HepG2 (cell line): Measurements from ENCODE around the gene STPG4. TPM values are rescaled to one million over a fixed set of nuclear protein-coding genes. Genes with fewer than 3 reads are reported as not detected.

Experiments used
- ADNP ChIP-seq: sonication (generic); formaldehyde crosslinking; IDR thresholded peaks from 2 replicates; pipeline ENCODE4 v1.4.0; 2020; ENCODE audit warnings: missing genetic modification reagents
- ATF7 ChIP-seq, 2 experiments: fragments of 450-650 bp in 1 of 2; sonication (generic) in 1 of 2; formaldehyde crosslinking in 1 of 2; IDR thresholded peaks; 2 replicates each; pipeline versions ENCODE4 v1.4.0 to v1.6.1; 2016 to 2020; ENCODE audit warnings: antibody characterized with exemption in 1 of 2, mild to moderate bottlenecking in 1 of 2, missing genetic modification reagents in 1 of 2
- GATAD1 ChIP-seq: IDR thresholded peaks from 2 replicates; pipeline ENCODE4 v1.6.1; 2016; ENCODE audit warnings: missing genetic modification reagents, missing compliant biosample characterization
- GLI4 ChIP-seq: sonication (generic); formaldehyde crosslinking; IDR thresholded peaks from 2 replicates; pipeline ENCODE4 v1.5.1; 2020; ENCODE audit warnings: missing genetic modification reagents, mild to moderate bottlenecking, moderate library complexity, borderline replicate concordance
- HDAC1 ChIP-seq: sonication (generic); formaldehyde crosslinking; IDR thresholded peaks from 2 replicates; pipeline ENCODE4 v1.5.1; 2020; ENCODE audit warnings: mild to moderate bottlenecking, missing genetic modification reagents
- KDM1A ChIP-seq: IDR thresholded peaks from 2 replicates; pipeline ENCODE4 v1.6.1; 2016; ENCODE audit warnings: missing compliant biosample characterization
- MYC ChIP-seq: sonication (generic); formaldehyde crosslinking; IDR thresholded peaks from 2 replicates; pipeline ENCODE4 v1.9.0; 2021; ENCODE audit warnings: missing genetic modification reagents, borderline replicate concordance
- SETDB1 ChIP-seq: sonication (generic); formaldehyde crosslinking; IDR thresholded peaks from 2 replicates; pipeline ENCODE4 v1.5.1; 2020; ENCODE audit warnings: missing genetic modification reagents, mild to moderate bottlenecking, borderline replicate concordance
- TRIM24 ChIP-seq: sonication (generic); formaldehyde crosslinking; IDR thresholded peaks from 2 replicates; pipeline ENCODE4 v1.8.0; 2022; ENCODE audit warnings: mild to moderate bottlenecking, missing genetic modification reagents
- ZKSCAN8 ChIP-seq: IDR thresholded peaks from 2 replicates; pipeline ENCODE4 v1.6.1; 2016; ENCODE audit warnings: borderline replicate concordance, missing genetic modification reagents, missing compliant biosample characterization
- ZNF143 ChIP-seq: sonication (generic); formaldehyde crosslinking; IDR thresholded peaks from 2 replicates; pipeline ENCODE4 v1.4.0; 2020; ENCODE audit warnings: missing genetic modification reagents
- ZNF20 ChIP-seq: sonication (generic); formaldehyde crosslinking; IDR thresholded peaks from 2 replicates; pipeline ENCODE4 v1.4.0; 2020; ENCODE audit warnings: mild to moderate bottlenecking, moderate library complexity, missing genetic modification reagents
- ZNF496 ChIP-seq: sonication (generic); formaldehyde crosslinking; IDR thresholded peaks from 2 replicates; pipeline ENCODE4 v1.8.1; 2023; ENCODE audit warnings: mild to moderate bottlenecking, moderate library complexity, missing genetic modification reagents; ENCODE audit not compliant: insufficient replicate concordance
- ZNF549 ChIP-seq: sonication (generic); formaldehyde crosslinking; IDR thresholded peaks from 2 replicates; pipeline ENCODE4 v1.5.0; 2020; ENCODE audit warnings: missing genetic modification reagents
- ZNF775 ChIP-seq: sonication (generic); formaldehyde crosslinking; IDR thresholded peaks from 2 replicates; pipeline ENCODE4 v1.4.0; 2020; ENCODE audit warnings: missing genetic modification reagents, mild to moderate bottlenecking, moderate library complexity, borderline replicate concordance
- ZSCAN30 ChIP-seq: sonication (generic); formaldehyde crosslinking; IDR thresholded peaks from 2 replicates; pipeline ENCODE4 v1.5.0; 2020; ENCODE audit warnings: mild to moderate bottlenecking, missing genetic modification reagents
- polyA plus RNA-seq, 8 experiments: library from polyadenylated mRNA; depleted of rRNA in 3 of 8; stranded (reverse) in 7 of 8; unstranded in 1 of 8; fragments of >200 nt; fragmentation: Illumina TruSeq in 4 of 8; extraction: Trizol in 4 of 8; gene quantifications; 2 replicates each; pipeline versions ENCODE4 v1.2.1 to v1.2.3, GENCODE V29; 2011 to 2016; ENCODE audit warnings: low read depth in 4 of 8, missing spikeins in 1 of 8, mixed read lengths in 1 of 8; ENCODE audit not compliant: insufficient read depth in 1 of 8
- total RNA-seq, 5 experiments: library from RNA; depleted of rRNA; stranded (reverse); fragments of >200 nt; fragmentation: Illumina TruSeq; extraction: Trizol; gene quantifications; 2 replicates each; pipeline ENCODE4 v1.2.3, GENCODE V29; 2016; ENCODE audit warnings: low read depth in 1 of 5
- TF ChIP-seq, protein P1 (sequence below): sonication (generic); formaldehyde crosslinking; IDR thresholded peaks from 2 replicates; pipeline ENCODE4 v1.4.0; 2020; ENCODE audit warnings: mild to moderate bottlenecking, low read depth, missing genetic modification reagents
- TF ChIP-seq, protein P2 (sequence below): sonication (generic); formaldehyde crosslinking; IDR thresholded peaks from 2 replicates; pipeline ENCODE4 v1.4.0; 2020; ENCODE audit warnings: missing genetic modification reagents, low read depth, mild to moderate bottlenecking, borderline replicate concordance
- TF ChIP-seq, protein P3 (sequence below): sonication (generic); formaldehyde crosslinking; conservative IDR thresholded peaks from 2 replicates; pipeline ENCODE4 v1.4.0; 2020; ENCODE audit warnings: missing genetic modification reagents
- TF ChIP-seq, protein P4 (sequence below): sonication (generic); formaldehyde crosslinking; IDR thresholded peaks from 2 replicates; pipeline ENCODE4 v1.4.0; 2020; ENCODE audit warnings: missing genetic modification reagents, borderline replicate concordance
- TF ChIP-seq, protein P5 (sequence below): sonication (generic); formaldehyde crosslinking; IDR thresholded peaks from 2 replicates; pipeline ENCODE4 v1.9.0; 2021; ENCODE audit warnings: missing genetic modification reagents, borderline replicate concordance

STPG4 gene
- total and polyA plus RNA-seq, 2 of the 13 experiments (the other 11 are each of a cell fraction or from before 2014, with no cell fraction given): 0.11 to 0.15 TPM

DNA sequence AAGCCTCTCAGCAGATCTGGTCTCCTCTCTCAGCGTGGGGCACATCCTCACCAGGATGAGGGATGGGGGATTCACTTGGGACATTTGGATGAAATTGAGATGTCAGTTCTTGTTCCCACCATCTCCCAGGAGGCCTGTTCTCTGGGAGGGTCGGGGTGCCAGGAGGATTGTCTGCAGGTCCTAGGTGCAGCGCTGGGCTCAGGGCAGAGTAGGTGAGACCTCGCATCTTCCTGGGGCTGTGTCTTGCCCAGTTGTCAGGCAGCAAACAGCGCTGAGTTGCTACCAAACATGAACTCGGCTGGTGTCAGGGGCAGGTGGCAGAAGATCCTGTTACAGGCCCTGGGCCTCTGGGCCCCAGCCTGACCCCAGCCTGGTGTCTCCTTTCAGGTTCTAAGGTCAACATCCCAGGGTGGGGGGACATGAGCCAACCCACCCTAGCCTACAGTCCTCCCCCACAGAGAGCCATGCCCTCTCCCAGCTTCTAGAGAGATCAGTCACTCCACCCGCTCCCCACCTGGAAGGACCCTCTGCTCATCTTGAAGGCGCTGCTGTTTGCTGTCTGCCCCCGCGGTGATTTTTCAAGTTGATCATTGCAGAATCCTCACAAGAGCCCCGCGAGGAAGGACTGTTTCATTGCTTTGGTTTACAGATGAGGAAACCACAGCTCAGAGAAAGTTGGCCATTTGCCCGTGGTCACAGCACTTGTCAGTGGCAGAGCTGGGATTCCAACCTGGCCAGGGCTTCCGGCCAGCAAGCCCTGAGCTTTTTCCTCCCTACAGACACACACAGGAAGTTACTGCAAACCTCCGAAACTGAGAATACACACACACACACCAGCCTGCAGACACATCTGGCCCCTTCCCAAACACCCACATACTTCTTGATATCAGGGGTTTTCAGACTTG is 83.9 kb downstream of the STPG4 start (continued):
- TF ChIP-seq, protein P1, sequence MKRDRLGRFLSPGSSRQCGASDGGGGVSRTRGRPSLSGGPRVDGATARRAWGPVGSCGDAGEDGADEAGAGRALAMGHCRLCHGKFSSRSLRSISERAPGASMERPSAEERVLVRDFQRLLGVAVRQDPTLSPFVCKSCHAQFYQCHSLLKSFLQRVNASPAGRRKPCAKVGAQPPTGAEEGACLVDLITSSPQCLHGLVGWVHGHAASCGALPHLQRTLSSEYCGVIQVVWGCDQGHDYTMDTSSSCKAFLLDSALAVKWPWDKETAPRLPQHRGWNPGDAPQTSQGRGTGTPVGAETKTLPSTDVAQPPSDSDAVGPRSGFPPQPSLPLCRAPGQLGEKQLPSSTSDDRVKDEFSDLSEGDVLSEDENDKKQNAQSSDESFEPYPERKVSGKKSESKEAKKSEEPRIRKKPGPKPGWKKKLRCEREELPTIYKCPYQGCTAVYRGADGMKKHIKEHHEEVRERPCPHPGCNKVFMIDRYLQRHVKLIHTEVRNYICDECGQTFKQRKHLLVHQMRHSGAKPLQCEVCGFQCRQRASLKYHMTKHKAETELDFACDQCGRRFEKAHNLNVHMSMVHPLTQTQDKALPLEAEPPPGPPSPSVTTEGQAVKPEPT (CRISPR knock-in tag): no peak; the same call in 1 of the 2 replicates
- peak; percentile 65; the same call in 1 of the 2 replicates for TF ChIP-seq MYC
- TF ChIP-seq, protein P2, sequence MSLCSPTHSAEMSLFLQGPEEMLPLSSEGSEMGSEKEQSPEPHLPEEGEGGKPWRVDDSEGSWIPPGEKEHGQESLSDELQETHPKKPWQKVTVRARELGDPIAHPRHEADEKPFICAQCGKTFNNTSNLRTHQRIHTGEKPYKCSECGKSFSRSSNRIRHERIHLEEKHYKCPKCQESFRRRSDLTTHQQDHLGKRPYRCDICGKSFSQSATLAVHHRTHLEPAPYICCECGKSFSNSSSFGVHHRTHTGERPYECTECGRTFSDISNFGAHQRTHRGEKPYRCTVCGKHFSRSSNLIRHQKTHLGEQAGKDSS (CRISPR knock-in tag): no peak; the same call in 1 of the 2 replicates
- TF ChIP-seq ADNP (CRISPR knock-in tag): no peak
- no peak for TF ChIP-seq SETDB1 (CRISPR knock-in tag)
- no peak for TF ChIP-seq ZSCAN30 (CRISPR knock-in tag)
- TF ChIP-seq ZKSCAN8: 0 out of 2 replicates have a peak, but pooled peaks have one; percentile 15
- TF ChIP-seq, protein P3, sequence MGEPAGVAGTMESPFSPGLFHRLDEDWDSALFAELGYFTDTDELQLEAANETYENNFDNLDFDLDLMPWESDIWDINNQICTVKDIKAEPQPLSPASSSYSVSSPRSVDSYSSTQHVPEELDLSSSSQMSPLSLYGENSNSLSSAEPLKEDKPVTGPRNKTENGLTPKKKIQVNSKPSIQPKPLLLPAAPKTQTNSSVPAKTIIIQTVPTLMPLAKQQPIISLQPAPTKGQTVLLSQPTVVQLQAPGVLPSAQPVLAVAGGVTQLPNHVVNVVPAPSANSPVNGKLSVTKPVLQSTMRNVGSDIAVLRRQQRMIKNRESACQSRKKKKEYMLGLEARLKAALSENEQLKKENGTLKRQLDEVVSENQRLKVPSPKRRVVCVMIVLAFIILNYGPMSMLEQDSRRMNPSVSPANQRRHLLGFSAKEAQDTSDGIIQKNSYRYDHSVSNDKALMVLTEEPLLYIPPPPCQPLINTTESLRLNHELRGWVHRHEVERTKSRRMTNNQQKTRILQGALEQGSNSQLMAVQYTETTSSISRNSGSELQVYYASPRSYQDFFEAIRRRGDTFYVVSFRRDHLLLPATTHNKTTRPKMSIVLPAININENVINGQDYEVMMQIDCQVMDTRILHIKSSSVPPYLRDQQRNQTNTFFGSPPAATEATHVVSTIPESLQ (CRISPR knock-in tag): no peak
- TF ChIP-seq ZNF143 (CRISPR knock-in tag): 0 out of 2 replicates have a peak, but pooled peaks have one; percentile 8
- no peak for TF ChIP-seq TRIM24 (CRISPR knock-in tag)
- TF ChIP-seq ZNF775 (CRISPR knock-in tag): no peak; the same call in 1 of the 2 replicates
- TF ChIP-seq GATAD1: no peak
- TF ChIP-seq, protein P4, sequence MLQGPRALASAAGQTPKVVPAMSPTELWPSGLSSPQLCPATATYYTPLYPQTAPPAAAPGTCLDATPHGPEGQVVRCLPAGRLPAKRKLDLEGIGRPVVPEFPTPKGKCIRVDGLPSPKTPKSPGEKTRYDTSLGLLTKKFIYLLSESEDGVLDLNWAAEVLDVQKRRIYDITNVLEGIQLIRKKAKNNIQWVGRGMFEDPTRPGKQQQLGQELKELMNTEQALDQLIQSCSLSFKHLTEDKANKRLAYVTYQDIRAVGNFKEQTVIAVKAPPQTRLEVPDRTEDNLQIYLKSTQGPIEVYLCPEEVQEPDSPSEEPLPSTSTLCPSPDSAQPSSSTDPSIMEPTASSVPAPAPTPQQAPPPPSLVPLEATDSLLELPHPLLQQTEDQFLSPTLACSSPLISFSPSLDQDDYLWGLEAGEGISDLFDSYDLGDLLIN (CRISPR knock-in tag): no peak; the same call in 1 of the 2 replicates
- TF ChIP-seq HDAC1 (CRISPR knock-in tag): no peak
- TF ChIP-seq ZNF496 (CRISPR knock-in tag): no peak
- TF ChIP-seq KDM1A (CRISPR knock-in tag): no peak
- no peak; the same call in 1 of the 2 replicates for TF ChIP-seq ZNF20
- TF ChIP-seq GLI4 (CRISPR knock-in tag): no peak
- TF ChIP-seq ATF7 (IDR thresholded peaks at IDR 0.05): no peak
- peak; percentile 22; the same call in 1 of the 2 replicates for TF ChIP-seq ATF7 (CRISPR knock-in tag; IDR thresholded peaks at IDR 0.05)
- TF ChIP-seq, protein P5, sequence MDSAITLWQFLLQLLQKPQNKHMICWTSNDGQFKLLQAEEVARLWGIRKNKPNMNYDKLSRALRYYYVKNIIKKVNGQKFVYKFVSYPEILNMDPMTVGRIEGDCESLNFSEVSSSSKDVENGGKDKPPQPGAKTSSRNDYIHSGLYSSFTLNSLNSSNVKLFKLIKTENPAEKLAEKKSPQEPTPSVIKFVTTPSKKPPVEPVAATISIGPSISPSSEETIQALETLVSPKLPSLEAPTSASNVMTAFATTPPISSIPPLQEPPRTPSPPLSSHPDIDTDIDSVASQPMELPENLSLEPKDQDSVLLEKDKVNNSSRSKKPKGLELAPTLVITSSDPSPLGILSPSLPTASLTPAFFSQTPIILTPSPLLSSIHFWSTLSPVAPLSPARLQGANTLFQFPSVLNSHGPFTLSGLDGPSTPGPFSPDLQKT: no peak
- no peak for TF ChIP-seq ZNF549
